GM18520 (cell line): ENCODE results near the gene PIGB.
A peak's percentile ranks its signal among the peaks of the same experiment; 100 is the strongest.
"Not testable (repeated sequence)": the region's sequence is repeated elsewhere in the genome, so short reads cannot be mapped to it uniquely, and the experiment has no call there.

ENCODE experiments used
- ATAC-seq: cut with Tn5 transposase; IDR thresholded peaks from one replicate; pipeline ENCODE4 v1.9.1; 2021; ENCODE audit not compliant: unreplicated experiment

Gene PIGB

GRCh38 chr15:55297315-55297714 is 21.7 kb upstream of the PIGB start:
- ATAC-seq = no peak

GRCh38 chr15:55302801-55303200 is 16.2 kb upstream of the PIGB start:
- not testable (repeated sequence) for ATAC-seq

- peak; percentile 44 for ATAC-seq
Measured at GRCh38 chr15:55319537-55320237, 665 bp downstream of the PIGB start.

GRCh38 chr15:55320238-55320550 is 1.2 kb downstream of the PIGB start:
- ATAC-seq = no peak

GRCh38 chr15:55320963-55321362 is 1.9 kb downstream of the PIGB start:
- no peak for ATAC-seq

GRCh38 chr15:55322467-55322866 is 3.4 kb downstream of the PIGB start:
- no peak for ATAC-seq

GRCh38 chr15:55327387-55327786 is 8.4 kb downstream of the PIGB start:
- ATAC-seq = no peak

- no peak for ATAC-seq
Measured at GRCh38 chr15:55334371-55334770, 15.3 kb downstream of the PIGB start.

- no peak for ATAC-seq
Measured at GRCh38 chr15:55334997-55335396, 16.0 kb downstream of the PIGB start.

- ATAC-seq = no peak
Measured at GRCh38 chr15:55337160-55337559, 18.1 kb downstream of the PIGB start.

GRCh38 chr15:55343168-55343567 is 24.1 kb downstream of the PIGB start:
- ATAC-seq = no peak

GRCh38 chr15:55344206-55344605 is 25.2 kb downstream of the PIGB start:
- ATAC-seq = no peak

GRCh38 chr15:55348281-55348778 is 29.3 kb downstream of the PIGB start:
- no peak for ATAC-seq

GRCh38 chr15:55349282-55349681 is 30.3 kb downstream of the PIGB start:
- ATAC-seq = no peak

GRCh38 chr15:55353025-55353424 is 34.0 kb downstream of the PIGB start:
- ATAC-seq = no peak

GRCh38 chr15:55356985-55357585 is 38.1 kb downstream of the PIGB start:
- ATAC-seq = no peak

- ATAC-seq = no peak
Measured at GRCh38 chr15:55357774-55358173, 38.8 kb downstream of the PIGB start.

- no peak for ATAC-seq
Measured at GRCh38 chr15:55358471-55358870, 39.4 kb downstream of the PIGB start.

GRCh38 chr15:55360256-55360655 is 41.2 kb downstream of the PIGB start:
- ATAC-seq = no peak

GRCh38 chr15:55361048-55361447 is 42.0 kb downstream of the PIGB start:
- no peak for ATAC-seq

GRCh38 chr15:55362641-55363040 is 43.6 kb downstream of the PIGB start:
- no peak for ATAC-seq

- ATAC-seq = no peak
Measured at GRCh38 chr15:55366981-55367380, 48.0 kb downstream of the PIGB start.
